Adrenal gland (tissue), 12 donors: ENCODE results near the gene DEUP1. TPM values are rescaled to one million over a fixed set of nuclear protein-coding genes. Genes with fewer than 3 reads are reported as not detected.

Source experiments
- DNase-seq, 7 donors: peaks; one replicate each; pipeline ENCODE4 v3.0.0-alpha.2; 2019 to 2020
- H3K27ac ChIP-seq, 5 donors: fragments of 200-600 bp; sonication (generic) in 4 of 5; 1 replicate in 3 of 5; 2 replicates in 2 of 5; pipeline versions ENCODE4 v1.5.1 to v1.8.0; 2016 to 2020; ENCODE audit warnings: mild to moderate bottlenecking in 1 of 5
- H3K27me3 ChIP-seq: fragments of 200-600 bp; 2 replicates; pipeline ENCODE4 v1.8.0; 2021
- H3K36me3 ChIP-seq, 2 donors: fragments of 200-600 bp; replicated peaks in 1 of 2; 1 replicate in 1 of 2; 2 replicates in 1 of 2; pipeline versions ENCODE4 v1.5.1 to v1.8.0; 2018 to 2022
- H3K4me1 ChIP-seq, 2 donors: fragments of 200-600 bp; replicated peaks in 1 of 2; 1 replicate in 1 of 2; 2 replicates in 1 of 2; pipeline versions ENCODE4 v1.5.1 to v1.8.0; 2018 to 2021
- H3K4me3 ChIP-seq, 4 donors: fragments of 200-600 bp; sonication (generic) in 3 of 4; one replicate each; pipeline ENCODE4 v1.5.1; 2016 to 2018
- H3K9me3 ChIP-seq, 3 donors: fragments of 200-600 bp; sonication (generic) in 1 of 3; replicated peaks in 1 of 3; 1 replicate in 2 of 3; 2 replicates in 1 of 3; pipeline versions ENCODE4 v1.5.1 to v1.8.0; 2016 to 2021
- POLR2A ChIP-seq, 2 donors: fragments of 450-650 bp; IDR thresholded peaks; one replicate each; pipeline ENCODE4 v1.6.1; 2017; ENCODE audit warnings: antibody characterized with exemption in 2 of 2, mild to moderate bottlenecking in 2 of 2, moderate library complexity in 1 of 2
- WGBS, 4 donors: extraction: QIAGEN DNeasy Blood & Tissue Kit in 2 of 4; methylation state at CpG; one replicate each; pipeline versions ENCODE4 v1.1.5 to v1.1.7; 2013 to 2017; 5-methylcytosine and 5-hydroxymethylcytosine counted together
- intact Hi-C, 2 donors: fragments of 100-400 bp; cut with DNase I; formaldehyde crosslinking; loops; one replicate each; pipeline versions ENCODE4 v1.14.1 to v1.15.0; 2022 to 2023
- polyA plus RNA-seq, 3 donors: library from polyadenylated mRNA; stranded (reverse); fragments of 200-250 nt in 2 of 3; fragments of 350-450 nt in 1 of 3; fragmentation: Illumina TruSeq in 1 of 3; extraction: RNeasy Lipid Tissue Mini Kit (QIAGEN cat#74804) in 1 of 3; gene quantifications; one replicate each; pipeline ENCODE4 v1.2.3, GENCODE V29; 2013 to 2014
- total RNA-seq, 9 donors: library from RNA; depleted of rRNA in 4 of 9; stranded (reverse); fragments of >200 nt in 4 of 9; fragments of 120-200 nt in 1 of 9; fragmentation: NEBNext Ultra II Directional in 1 of 9; extraction: Animal tissue kit (Norgen Biotek cat#: 25700) in 1 of 9; gene quantifications; one replicate each; pipeline versions ENCODE4 v1.1.0 to v1.2.4, GENCODE V29; 2013 to 2023
- TF ChIP-seq, protein P1 (sequence below), 6 experiments: fragments of 450-650 bp in 4 of 6; fragments of 200-600 bp in 2 of 6; sonication (generic) in 1 of 6; IDR thresholded peaks; 1 replicate in 5 of 6; 2 replicates in 1 of 6; pipeline versions ENCODE4 v1.5.1 to v1.8.0; 2016 to 2021; ENCODE audit warnings: antibody characterized with exemption in 6 of 6, mild to moderate bottlenecking in 2 of 6, moderate library complexity in 1 of 6
- donor health status: healthy with polysubstance abuse.
- donor health status: Bipolar disorder and iron deficiency.
- donor health status: DM: yes; HTN: yes; CAD: no.
- donor health status: DM: no; HTN: no; CAD: no.
- donor health status: DM: no; HTN: no; CAD: no.
- donor health status: DM: yes; HTN: yes; CAD: no.

DEUP1 gene
- total and polyA plus RNA-seq, 12 donors: 0.24 to 1.1 (median 0.73) TPM; not detected in 2

GRCh38 chr11:93394488-93394887, 63.9 kb downstream of the DEUP1 start:
- H3K9me3 ChIP-seq: no peaks in the 10 kb centered on the region
- no peak for DNase-seq
- no peak for TF ChIP-seq POLR2A (IDR thresholded peaks at IDR 0.05)
- H3K27me3 ChIP-seq: no peaks in the 10 kb centered on the region
- H3K4me1 ChIP-seq: no peaks in the 10 kb centered on the region
- intact Hi-C loops: no loop called here
- no peaks in the 10 kb centered on the region for H3K36me3 ChIP-seq
- no peak overlapping the region for H3K4me3 ChIP-seq
- no peak overlapping the region for H3K27ac ChIP-seq

DNA sequence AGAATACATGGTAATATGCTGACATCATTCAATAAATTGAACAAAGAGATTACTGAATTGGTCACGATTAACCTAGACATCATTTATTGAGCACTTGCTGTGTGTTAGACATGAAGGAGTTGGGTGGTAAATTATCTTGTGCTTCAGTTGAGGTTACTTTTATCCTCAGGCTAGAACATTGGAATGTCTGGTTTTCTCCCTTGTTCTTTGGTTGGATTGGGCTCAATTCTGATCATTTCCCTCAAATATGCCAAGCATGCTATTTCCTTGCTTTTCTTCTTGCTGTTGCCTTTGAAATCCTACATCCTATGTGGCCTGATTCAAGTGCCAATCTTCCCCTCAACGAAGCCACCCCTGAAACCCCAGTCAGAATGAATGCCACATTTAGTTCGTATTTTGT, 65.8 kb downstream of the DEUP1 start:
- TF ChIP-seq, protein P1, sequence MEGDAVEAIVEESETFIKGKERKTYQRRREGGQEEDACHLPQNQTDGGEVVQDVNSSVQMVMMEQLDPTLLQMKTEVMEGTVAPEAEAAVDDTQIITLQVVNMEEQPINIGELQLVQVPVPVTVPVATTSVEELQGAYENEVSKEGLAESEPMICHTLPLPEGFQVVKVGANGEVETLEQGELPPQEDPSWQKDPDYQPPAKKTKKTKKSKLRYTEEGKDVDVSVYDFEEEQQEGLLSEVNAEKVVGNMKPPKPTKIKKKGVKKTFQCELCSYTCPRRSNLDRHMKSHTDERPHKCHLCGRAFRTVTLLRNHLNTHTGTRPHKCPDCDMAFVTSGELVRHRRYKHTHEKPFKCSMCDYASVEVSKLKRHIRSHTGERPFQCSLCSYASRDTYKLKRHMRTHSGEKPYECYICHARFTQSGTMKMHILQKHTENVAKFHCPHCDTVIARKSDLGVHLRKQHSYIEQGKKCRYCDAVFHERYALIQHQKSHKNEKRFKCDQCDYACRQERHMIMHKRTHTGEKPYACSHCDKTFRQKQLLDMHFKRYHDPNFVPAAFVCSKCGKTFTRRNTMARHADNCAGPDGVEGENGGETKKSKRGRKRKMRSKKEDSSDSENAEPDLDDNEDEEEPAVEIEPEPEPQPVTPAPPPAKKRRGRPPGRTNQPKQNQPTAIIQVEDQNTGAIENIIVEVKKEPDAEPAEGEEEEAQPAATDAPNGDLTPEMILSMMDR (IDR thresholded peaks at IDR 0.05): no peak
- no peak for TF ChIP-seq POLR2A (IDR thresholded peaks at IDR 0.05)
- WGBS, 4 donors: 79 to 88% (median 81%) methylated on average over 3 of the region's 3 CpGs
- Histone ChIP-seq H3K27ac (no peak overlapping the region), H3K4me3 (no peak overlapping the region), H3K27me3 (no peaks in the 10 kb centered on the region), H3K9me3 (no peaks in the 10 kb centered on the region), H3K36me3 (no peaks in the 10 kb centered on the region), H3K4me1 (no peaks in the 10 kb centered on the region)
- DNase-seq: no peak
- intact Hi-C loops: no loop called here

DNA sequence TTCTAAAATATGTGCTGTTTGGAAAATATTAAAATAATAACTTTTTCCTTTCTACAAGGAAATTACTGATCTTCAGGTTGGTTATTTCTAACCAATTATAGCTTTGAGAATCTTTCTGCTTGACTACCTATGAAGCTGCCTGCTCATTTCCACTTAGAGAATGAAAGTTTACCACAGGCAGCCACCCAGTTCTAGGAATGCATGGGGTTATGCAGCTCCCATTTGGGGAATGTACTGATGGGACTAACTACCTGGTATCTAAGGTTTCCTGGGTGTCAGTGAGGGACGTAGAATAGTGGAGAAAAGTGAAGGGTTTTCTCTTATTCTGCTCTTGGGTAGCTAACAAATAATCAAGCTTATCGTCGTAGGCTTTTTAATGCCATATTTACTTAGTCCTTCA, 73.4 kb downstream of the DEUP1 start:
- 86 to 93% (median 89%) methylated on average over 3 of the region's 3 CpGs for WGBS, 4 donors
- TF ChIP-seq, protein P1 (IDR thresholded peaks at IDR 0.05): no peak
- no peak for TF ChIP-seq POLR2A (IDR thresholded peaks at IDR 0.05)

GRCh38 chr11:93407777-93408401, 77.3 kb downstream of the DEUP1 start:
- Histone ChIP-seq H3K9me3 (peaks cover 0 to 9% (median 0%) of the 10 kb centered on the region in 3 donors), H3K4me1 (no peaks in the 10 kb centered on the region), H3K27ac (no peak overlapping the region), H3K36me3 (no peaks in the 10 kb centered on the region), H3K27me3 (no peaks in the 10 kb centered on the region), H3K4me3 (no peak overlapping the region)
- no peak for DNase-seq
- intact Hi-C loops: no loop called here
- TF ChIP-seq POLR2A (IDR thresholded peaks at IDR 0.05): no peak
- TF ChIP-seq, protein P1 (IDR thresholded peaks at IDR 0.05): no peak
- 87 to 90% (median 89%) methylated on average over 2 of the region's 2 CpGs for WGBS, 4 donors

More for the DNA sequence above, 73.4 kb downstream of the DEUP1 start:
- Histone ChIP-seq H3K9me3 (peaks cover 0 to 9% (median 0%) of the 10 kb centered on the region in 3 donors), H3K36me3 (no peaks in the 10 kb centered on the region), H3K4me1 (no peaks in the 10 kb centered on the region), H3K4me3 (no peak overlapping the region), H3K27me3 (no peaks in the 10 kb centered on the region), H3K27ac (no peak overlapping the region)
- intact Hi-C loops: no loop called here
- DNase-seq: no peak

GRCh38 chr11:93410441-93410840, 79.9 kb downstream of the DEUP1 start:
- no peak for DNase-seq
- H3K4me3 ChIP-seq: no peak overlapping the region
- TF ChIP-seq, protein P1 (IDR thresholded peaks at IDR 0.05): no peak
- no peak for TF ChIP-seq POLR2A (IDR thresholded peaks at IDR 0.05)
- peaks cover 0 to 3% (median 0%) of the 10 kb centered on the region in 3 donors for H3K9me3 ChIP-seq
- H3K27me3 ChIP-seq: no peaks in the 10 kb centered on the region
- H3K36me3 ChIP-seq: no peaks in the 10 kb centered on the region
- intact Hi-C loops: no loop called here
- H3K4me1 ChIP-seq: no peaks in the 10 kb centered on the region
- no peak overlapping the region for H3K27ac ChIP-seq
- 73 to 84% (median 79%) methylated on average over 3 of the region's 3 CpGs for WGBS, 4 donors
